Measurements from ENCODE around the gene DOK3. TPM values are rescaled to one million over a fixed set of nuclear protein-coding genes. Genes with fewer than 3 reads are reported as not detected.

DOK3 gene
- total and polyA plus RNA-seq, 2 donors (not counting 1 experiment from before 2014, with no cell fraction given) = 103 to 115 TPM

DNA sequence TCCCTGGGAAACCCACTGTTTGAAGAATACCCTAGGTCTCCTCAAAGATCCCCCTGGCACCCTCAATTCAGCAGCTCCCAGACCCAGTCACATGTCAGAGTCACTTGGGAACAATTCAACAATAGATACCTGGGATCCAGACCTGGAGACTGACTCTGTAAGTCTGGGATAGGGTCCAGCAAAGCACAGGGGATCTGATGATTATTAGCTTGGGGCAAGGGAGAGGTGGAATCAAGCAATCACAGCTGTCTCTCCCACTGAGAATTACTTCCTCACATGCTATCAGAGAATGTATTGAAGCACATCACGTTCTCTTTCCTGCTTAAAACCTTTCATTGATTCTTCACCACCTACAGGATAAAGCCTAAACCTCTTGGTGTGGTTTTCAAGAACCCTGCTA lies 38.9 kb upstream of the DOK3 start:
- Histone ChIP-seq H3K27ac (ENCODE audit: low read length in 2 of 2) (no peak overlapping the region), H3K9me3 (ENCODE audit: control extremely low read depth in 1 of 3, control insufficient read depth in 2 of 3, insufficient read depth in 1 of 3, low read length in 2 of 3) (no peaks in the 10 kb centered on the region), H2AFZ (ENCODE audit: insufficient read depth, low read depth, low read length, poor library complexity, severe bottlenecking) (no peak overlapping the region), H3K27me3 (replicated peaks in 1 of 4; ENCODE audit: control extremely low read depth in 1 of 4, control insufficient read depth in 3 of 4, insufficient read depth in 4 of 4, low read length in 3 of 4) (no peaks in the 10 kb centered on the region), H3K9ac (ENCODE audit: low read length) (no peak overlapping the region), H4K20me1 (ENCODE audit: control insufficient read depth, insufficient read depth, low read length, poor library complexity, severe bottlenecking) (peaks cover 64% of the 10 kb centered on the region), H3K36me3 (replicated peaks in 1 of 2; ENCODE audit: control extremely low read depth in 1 of 2, control insufficient read depth in 1 of 2, extremely low read depth in 1 of 2, insufficient read depth in 2 of 2, low read length in 1 of 2) (peaks cover 2 to 24% of the 10 kb centered on the region in 2 experiments), H3K4me2 (replicated peaks; ENCODE audit: low read depth, low read length, poor library complexity, severe bottlenecking) (no peak overlapping the region), H3K79me2 (ENCODE audit: control insufficient read depth, insufficient read depth, low read length) (peaks cover 84% of the 10 kb centered on the region), H3K4me1 (ENCODE audit: control insufficient read depth in 2 of 2, insufficient read depth in 2 of 2, low read length in 2 of 2) (peaks cover 13 to 17% of the 10 kb centered on the region in 2 donors), H3K4me3 (ENCODE audit: control extremely low read depth in 1 of 5, extremely low read depth in 1 of 5, insufficient read depth in 1 of 5, low read depth in 2 of 5, low read length in 4 of 5) (no peak overlapping the region)
- H3K27ac Mint-ChIP-seq = no peak overlapping the region
- peaks cover 31% of the 10 kb centered on the region for H3K4me1 Mint-ChIP-seq
- ChIA-PET CTCF (interaction anchor here (0.8 to 1.4 kb wide), 3 partner anchors 8 to 239 kb away, joined by 3 to 4 read pairs (median 3); no protein-coding TSS in a partner anchor), POLR2A (interaction anchor here (0.7 kb wide), 1 partner anchor 144 kb away, joined by 5 read pairs; no protein-coding TSS in a partner anchor)
- DNase-seq = no peak
- intact Hi-C loops (cut with micrococcal nuclease) = no loop called here
- no peak for ATAC-seq (ENCODE audit: low read depth)
- no peaks in the 10 kb centered on the region for H3K27me3 Mint-ChIP-seq
- TF ChIP-seq EZH2 (IDR thresholded peaks at IDR 0.05; ENCODE audit: borderline replicate concordance, insufficient read depth, low read depth, low read length, poor library complexity, severe bottlenecking) = no peak
- TF ChIP-seq, protein P1, sequence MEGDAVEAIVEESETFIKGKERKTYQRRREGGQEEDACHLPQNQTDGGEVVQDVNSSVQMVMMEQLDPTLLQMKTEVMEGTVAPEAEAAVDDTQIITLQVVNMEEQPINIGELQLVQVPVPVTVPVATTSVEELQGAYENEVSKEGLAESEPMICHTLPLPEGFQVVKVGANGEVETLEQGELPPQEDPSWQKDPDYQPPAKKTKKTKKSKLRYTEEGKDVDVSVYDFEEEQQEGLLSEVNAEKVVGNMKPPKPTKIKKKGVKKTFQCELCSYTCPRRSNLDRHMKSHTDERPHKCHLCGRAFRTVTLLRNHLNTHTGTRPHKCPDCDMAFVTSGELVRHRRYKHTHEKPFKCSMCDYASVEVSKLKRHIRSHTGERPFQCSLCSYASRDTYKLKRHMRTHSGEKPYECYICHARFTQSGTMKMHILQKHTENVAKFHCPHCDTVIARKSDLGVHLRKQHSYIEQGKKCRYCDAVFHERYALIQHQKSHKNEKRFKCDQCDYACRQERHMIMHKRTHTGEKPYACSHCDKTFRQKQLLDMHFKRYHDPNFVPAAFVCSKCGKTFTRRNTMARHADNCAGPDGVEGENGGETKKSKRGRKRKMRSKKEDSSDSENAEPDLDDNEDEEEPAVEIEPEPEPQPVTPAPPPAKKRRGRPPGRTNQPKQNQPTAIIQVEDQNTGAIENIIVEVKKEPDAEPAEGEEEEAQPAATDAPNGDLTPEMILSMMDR (IDR thresholded peaks at IDR 0.05) = no peak
- 55% methylated on average over 1 of the region's 1 CpG for WGBS (ENCODE audit: insufficient coverage)
- H3K9me3 Mint-ChIP-seq (ENCODE audit: insufficient read depth) = no peaks in the 10 kb centered on the region
- H3K4me3 Mint-ChIP-seq = no peak overlapping the region

GRCh38 chr5:177547736-177548135 lies 38.1 kb upstream of the DOK3 start:
- Histone ChIP-seq H3K27ac (ENCODE audit: low read length in 2 of 2) (no peak overlapping the region), H2AFZ (ENCODE audit: insufficient read depth, low read depth, low read length, poor library complexity, severe bottlenecking) (no peak overlapping the region), H3K4me3 (ENCODE audit: control extremely low read depth in 1 of 5, extremely low read depth in 1 of 5, insufficient read depth in 1 of 5, low read depth in 2 of 5, low read length in 4 of 5) (no peak overlapping the region), H3K27me3 (replicated peaks in 1 of 4; ENCODE audit: control extremely low read depth in 1 of 4, control insufficient read depth in 3 of 4, insufficient read depth in 4 of 4, low read length in 3 of 4) (no peaks in the 10 kb centered on the region), H3K36me3 (replicated peaks in 1 of 2; ENCODE audit: control extremely low read depth in 1 of 2, control insufficient read depth in 1 of 2, extremely low read depth in 1 of 2, insufficient read depth in 2 of 2, low read length in 1 of 2) (peaks cover 2 to 22% of the 10 kb centered on the region in 2 experiments), H3K9ac (ENCODE audit: low read length) (no peak overlapping the region), H4K20me1 (ENCODE audit: control insufficient read depth, insufficient read depth, low read length, poor library complexity, severe bottlenecking) (peaks cover 64% of the 10 kb centered on the region), H3K9me3 (ENCODE audit: control extremely low read depth in 1 of 3, control insufficient read depth in 2 of 3, insufficient read depth in 1 of 3, low read length in 2 of 3) (no peaks in the 10 kb centered on the region), H3K4me2 (replicated peaks; ENCODE audit: low read depth, low read length, poor library complexity, severe bottlenecking) (no peak overlapping the region), H3K79me2 (ENCODE audit: control insufficient read depth, insufficient read depth, low read length) (peaks cover 84% of the 10 kb centered on the region), H3K4me1 (ENCODE audit: control insufficient read depth in 2 of 2, insufficient read depth in 2 of 2, low read length in 2 of 2) (peaks cover 5 to 9% of the 10 kb centered on the region in 2 donors)
- H3K27me3 Mint-ChIP-seq = no peaks in the 10 kb centered on the region
- ChIA-PET POLR2A (no interaction called here), CTCF (interaction anchor here (0.8 to 1.4 kb wide), 2 partner anchors 9 to 39 kb away, joined by 3 to 4 read pairs; no protein-coding TSS in a partner anchor)
- ATAC-seq (ENCODE audit: low read depth) = no peak
- TF ChIP-seq EZH2 (IDR thresholded peaks at IDR 0.05; ENCODE audit: borderline replicate concordance, insufficient read depth, low read depth, low read length, poor library complexity, severe bottlenecking) = no peak
- DNase-seq = no peak
- no peak overlapping the region for H3K27ac Mint-ChIP-seq
- H3K4me1 Mint-ChIP-seq = peaks cover 24% of the 10 kb centered on the region
- WGBS (ENCODE audit: insufficient coverage) = 88% methylated on average over 2 of the region's 3 CpGs
- no peaks in the 10 kb centered on the region for H3K9me3 Mint-ChIP-seq (ENCODE audit: insufficient read depth)
- no peak overlapping the region for H3K4me3 Mint-ChIP-seq
- intact Hi-C loops (cut with micrococcal nuclease) = no loop called here
